Ureter (tissue), 1 donor: ENCODE measurements around the gene CDC25B. TPM values are rescaled to one million over a fixed set of nuclear protein-coding genes. Genes with fewer than 3 reads are reported as not detected.

Experiments used
- DNase-seq: peaks from one replicate; pipeline ENCODE4 v3.0.0-alpha.2; 2020; ENCODE audit warnings: low spot score
- total RNA-seq: library from RNA; stranded (reverse); gene quantifications from one replicate; pipeline ENCODE4 v1.2.4, GENCODE V29; 2023
- donor health status: DM: yes; HTN: yes; CAD: no.

CDC25B gene
- 16.6 TPM for total RNA-seq

DNA sequence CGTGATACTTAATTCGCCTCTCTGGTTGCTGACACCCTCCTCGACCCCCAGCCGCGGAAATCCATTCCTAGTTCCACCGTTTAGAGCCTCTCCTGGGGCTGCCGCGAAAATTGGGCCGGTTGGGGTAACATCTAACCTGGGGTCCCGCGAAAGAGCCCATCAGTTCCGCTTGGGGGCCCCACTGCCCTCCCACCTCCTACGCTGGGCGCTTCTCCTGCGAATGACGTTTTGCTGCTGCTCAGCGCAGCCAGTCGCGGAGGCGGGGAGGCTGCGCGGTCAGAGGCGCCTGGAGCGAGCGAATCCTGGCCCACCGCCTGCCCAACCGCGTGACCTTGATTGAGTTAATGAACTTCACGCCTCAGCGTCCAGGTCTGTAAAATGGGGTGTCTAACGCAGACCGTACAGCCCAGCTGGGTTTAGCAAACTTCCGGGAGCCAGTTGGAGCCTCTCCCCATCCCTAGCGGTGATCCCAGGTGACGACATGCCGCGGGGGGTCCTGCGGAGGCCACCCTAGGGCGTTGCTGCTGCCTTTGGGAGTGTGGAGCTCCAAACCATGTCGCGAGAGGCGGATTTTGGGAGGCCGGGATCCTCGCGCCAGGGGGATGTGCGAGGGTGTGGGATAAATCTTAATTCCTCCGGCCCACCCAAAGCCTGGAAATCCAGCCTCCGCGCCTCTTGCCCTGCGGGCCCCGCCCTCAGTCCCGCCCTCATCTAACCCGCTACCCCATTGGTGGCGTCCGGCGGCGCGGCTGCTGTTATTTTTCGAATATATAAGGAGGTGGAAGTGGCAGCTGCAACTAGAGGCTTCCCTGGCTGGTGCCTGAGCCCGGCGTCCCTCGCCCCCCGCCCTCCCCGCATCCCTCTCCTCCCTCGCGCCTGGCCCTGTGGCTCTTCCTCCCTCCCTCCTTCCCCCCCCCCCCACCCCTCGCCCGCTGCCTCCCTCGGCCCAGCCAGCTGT lies at the start of gene CDC25B:
Gene CDC25B, plus strand, starts transcription at position 800 of the 958 bp plus-strand sequence. CDS start 222 bp downstream, outside the sequence.
- DNase-seq, result peak; percentile 95

DNA sequence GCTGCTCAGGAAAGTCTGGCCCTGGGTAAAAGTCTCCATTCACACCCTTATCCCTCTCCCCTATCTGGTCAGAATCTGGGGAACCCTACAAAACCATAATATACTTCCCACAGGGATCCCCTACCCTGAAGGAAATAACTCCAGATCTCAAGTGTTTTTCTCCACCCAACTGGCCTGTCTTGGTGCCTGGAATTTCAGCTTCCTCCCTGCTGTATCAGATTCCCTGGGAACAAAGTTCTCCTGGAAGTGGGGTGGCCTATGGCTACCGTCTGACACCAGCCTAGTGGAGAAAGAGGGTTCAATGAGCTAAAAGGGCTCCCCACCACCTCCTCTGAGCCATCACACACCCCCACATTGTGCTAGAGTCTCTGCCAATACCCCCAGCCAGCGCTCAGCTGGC lies 48.6 kb upstream of the CDC25B start:
- DNase-seq, result no peak

DNA sequence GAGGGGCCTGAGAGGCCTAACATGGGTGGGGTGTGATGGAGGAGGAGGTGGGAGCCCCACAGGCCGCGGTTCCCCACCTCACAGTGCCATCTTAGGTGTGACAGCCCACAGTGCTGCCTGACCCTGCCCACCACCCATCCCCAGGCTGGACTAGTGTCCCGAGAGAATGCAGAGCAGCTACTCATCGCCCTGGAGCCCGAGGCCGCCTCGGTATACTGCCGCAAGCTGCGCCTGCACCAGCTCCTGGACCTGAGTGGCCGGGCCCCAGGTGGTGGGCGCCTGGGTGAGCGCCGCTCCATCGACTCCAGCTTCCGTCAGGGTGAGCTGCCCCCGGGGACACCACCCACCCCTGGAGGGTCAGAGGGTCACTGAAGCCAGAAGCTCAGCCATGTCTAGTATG lies 48.0 kb upstream of the CDC25B start:
- DNase-seq, result no peak

DNA sequence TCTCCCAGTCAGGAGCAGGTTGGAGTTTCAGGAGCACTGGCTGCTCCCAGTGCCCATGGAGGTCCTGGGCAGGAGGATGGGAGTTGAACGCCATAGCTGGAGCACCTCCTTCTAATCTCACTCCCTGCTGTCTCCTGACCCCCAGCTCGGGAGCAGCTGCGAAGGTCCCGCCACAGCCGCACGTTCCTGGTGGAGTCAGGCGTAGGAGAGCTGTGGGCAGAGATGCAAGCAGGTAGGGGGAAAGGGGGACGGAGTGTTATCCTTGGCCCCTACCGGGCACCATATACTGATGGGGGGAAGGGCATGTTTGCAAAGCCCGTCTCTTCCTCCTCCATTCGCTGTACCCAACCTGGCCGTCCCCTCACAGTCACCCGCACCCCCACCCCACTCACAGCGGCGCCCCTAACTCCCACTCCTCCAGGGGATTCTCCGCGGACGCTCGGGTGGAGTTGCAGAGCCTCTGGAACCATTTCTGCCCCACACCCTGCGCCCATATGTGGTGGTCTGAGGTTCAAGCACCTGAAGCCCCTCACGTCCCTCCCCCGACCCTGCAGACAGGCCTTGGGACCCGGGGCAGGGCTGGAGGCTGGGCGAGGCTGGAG lies 46.9 kb upstream of the CDC25B start:
- no peak for DNase-seq

DNA sequence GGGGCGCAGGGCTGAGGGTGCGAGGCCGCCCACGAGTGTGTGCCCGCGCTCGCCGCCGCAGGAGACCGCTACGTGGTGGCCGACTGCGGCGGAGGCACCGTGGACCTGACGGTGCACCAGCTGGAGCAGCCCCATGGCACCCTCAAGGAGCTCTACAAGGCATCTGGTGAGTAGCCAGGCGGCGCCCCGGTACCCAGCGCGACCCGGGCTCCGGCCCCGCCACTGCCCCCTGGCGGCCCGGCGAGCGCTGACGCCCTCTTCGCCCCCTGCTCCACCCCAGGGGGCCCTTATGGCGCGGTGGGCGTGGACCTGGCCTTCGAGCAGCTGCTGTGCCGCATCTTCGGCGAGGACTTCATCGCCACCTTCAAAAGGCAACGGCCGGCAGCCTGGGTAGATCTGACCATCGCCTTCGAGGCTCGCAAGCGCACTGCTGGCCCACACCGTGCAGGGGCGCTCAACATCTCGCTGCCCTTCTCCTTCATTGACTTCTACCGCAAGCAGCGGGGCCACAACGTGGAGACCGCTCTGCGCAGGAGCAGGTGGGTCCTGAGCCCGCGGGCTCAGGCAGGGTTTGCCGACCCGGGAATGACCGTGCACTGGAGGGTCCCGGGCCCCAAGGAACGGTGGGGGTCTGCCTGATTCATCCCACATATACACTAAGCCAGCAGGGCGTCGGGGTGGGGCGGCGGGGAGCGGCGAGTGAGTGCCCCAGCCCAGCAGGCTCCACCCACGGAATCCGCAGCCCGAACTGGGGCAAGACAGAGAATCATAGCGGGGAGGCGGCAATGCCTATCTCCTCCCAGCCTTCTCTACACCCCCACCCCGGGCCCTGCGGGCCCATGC lies 46.2 kb upstream of the CDC25B start:
- DNase-seq, result no peak

DNA sequence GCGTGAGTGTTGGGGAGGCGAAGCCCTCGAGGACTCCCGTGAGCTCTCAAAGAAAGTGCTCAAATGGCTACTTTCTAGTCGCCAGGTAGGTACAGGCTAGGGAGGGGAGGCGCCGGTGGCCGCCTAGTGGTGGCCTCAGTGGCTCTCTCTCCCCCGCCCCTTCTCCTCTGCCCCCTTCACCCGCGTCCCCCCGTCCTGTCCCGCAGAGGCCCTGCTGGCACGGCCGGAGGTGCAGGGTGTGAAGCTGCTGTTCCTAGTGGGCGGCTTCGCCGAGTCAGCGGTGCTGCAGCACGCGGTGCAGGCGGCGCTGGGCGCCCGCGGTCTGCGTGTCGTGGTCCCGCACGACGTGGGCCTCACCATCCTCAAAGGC lies 44.8 kb upstream of the CDC25B start:
- DNase-seq, result no peak

DNA sequence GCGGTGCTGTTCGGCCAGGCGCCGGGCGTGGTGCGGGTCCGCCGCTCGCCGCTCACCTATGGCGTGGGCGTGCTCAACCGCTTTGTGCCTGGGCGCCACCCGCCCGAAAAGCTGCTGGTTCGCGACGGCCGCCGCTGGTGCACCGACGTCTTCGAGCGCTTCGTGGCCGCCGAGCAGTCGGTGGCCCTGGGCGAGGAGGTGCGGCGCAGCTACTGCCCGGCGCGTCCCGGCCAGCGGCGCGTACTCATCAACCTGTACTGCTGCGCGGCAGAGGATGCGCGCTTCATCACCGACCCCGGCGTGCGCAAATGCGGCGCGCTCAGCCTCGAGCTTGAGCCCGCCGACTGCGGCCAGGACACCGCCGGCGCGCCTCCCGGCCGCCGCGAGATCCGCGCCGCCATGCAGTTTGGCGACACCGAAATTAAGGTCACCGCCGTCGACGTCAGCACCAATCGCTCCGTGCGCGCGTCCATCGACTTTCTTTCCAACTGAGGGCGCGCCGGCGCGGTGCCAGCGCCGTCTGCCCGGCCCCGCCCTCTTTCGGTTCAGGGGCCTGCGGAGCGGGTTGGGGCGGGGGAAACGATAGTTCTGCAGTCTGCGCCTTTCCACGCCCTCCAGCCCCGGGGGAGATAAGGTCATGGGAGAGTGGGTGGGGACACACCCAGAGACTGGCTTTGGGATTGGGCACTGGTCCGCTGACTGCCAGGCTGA lies 44.3 kb upstream of the CDC25B start:
- no peak for DNase-seq

DNA sequence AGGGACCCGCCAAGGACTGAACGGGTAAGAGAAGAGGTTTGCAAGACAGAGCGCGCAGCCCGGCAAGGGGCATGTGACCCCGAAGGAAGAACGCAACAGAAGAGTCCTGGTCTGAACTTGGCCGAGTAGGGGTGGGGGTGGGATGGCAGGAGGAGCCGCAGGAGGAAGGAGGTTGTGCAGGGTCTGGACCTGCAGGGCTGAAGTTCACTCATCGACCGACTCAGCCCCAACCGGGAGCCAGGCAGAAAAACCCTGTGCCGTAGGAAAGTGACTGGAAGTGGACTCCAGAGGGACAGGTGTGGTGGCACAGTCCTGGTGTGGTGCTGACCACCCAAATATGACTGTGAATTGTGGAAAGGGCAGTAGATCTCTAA lies 43.7 kb upstream of the CDC25B start:
- DNase-seq, result no peak

DNA sequence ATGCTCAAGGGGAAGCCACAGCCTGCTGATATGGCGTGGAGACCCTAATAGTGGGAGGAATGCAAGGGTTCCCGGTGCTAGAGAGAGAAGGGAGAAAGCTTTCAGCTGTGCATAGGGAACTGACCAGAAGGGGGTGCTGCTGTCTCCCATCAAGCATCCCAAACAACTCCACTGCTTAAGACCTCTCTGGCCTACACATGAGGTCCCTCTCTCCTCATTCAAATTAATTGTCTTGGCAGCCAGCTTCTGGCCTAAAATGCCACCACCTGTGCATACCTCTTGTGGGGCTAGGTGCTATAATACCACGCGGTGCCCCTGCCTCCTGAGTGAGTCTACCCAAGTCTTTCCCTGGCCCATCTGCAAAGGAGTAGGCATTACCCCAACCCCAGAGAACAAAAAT lies 43.0 kb upstream of the CDC25B start:
- DNase-seq, result peak; percentile 62

DNA sequence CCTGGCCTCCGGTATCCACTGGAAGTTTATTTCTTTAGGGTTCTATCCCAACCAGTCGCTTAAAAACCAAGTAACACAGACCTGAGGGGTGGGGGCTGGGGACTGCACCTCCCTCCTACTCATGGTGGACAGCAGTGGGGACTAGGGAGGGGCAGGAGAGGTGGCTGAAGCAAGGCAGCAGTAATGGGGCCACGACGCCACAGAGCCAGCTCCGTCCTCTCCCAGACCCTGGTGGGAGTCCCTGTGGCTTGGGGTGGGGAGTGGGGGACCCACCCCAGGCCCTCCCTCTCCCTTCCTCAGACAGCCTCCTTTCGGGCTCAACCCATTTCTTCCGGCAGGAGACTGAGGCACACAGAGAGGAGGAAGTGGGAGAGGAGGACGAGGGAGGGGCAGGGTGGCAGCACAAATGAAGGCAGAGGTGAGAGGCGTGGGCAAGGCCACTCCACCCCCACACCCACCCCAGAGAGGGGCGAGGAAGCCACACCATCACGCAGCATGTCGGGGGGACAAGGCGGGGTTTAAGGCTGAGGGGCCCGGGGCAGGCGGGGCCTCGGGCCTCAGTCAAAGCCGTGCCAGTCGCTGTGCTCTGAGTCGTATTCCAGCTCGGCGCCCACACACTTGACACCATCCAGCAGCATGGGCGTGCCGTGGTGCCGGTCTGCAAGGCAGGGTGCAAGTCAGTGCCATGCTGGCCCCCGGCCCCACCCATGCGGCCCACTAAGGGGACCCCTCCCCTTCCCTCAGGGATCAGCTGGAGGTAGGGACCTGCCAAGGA lies 42.4 kb upstream of the CDC25B start:
- DNase-seq, result no peak

DNA sequence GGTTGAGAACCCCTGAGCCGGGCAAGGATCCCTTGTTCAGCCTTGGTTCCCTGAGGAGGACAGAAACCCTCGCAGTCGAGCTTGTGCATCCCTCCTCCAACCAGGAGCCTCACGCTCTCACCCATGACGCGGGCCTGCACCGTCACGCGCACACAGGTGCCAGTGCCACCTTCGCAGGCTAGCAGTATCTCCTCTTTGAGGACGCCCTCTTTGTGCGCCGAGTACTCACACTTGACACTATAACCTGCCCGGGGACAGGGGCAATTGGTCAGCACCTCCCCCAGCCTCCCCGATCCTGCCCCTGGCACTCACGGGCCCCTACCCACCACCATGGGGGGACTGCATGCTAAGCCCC lies 41.9 kb upstream of the CDC25B start:
- no peak for DNase-seq

DNA sequence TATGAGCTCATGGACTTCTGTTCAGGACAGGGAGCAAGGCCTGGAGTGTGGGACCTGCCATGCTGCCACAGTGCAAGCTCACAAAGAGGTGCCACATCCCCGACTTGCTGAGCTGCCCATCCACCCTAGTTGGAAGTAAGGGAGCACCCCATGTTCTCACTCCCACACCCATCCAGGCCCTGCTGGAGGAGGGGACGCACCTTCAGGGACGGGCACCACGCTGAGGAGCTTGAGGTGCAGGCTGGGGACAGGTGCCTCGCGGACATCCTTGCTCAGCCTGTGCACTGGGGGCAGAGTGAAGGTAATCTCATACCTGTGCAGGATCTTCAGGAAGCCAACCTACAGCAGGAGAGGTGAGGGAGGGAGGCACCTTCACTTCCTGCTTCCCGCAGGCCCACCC lies 40.8 kb upstream of the CDC25B start:
- DNase-seq, result no peak

DNA sequence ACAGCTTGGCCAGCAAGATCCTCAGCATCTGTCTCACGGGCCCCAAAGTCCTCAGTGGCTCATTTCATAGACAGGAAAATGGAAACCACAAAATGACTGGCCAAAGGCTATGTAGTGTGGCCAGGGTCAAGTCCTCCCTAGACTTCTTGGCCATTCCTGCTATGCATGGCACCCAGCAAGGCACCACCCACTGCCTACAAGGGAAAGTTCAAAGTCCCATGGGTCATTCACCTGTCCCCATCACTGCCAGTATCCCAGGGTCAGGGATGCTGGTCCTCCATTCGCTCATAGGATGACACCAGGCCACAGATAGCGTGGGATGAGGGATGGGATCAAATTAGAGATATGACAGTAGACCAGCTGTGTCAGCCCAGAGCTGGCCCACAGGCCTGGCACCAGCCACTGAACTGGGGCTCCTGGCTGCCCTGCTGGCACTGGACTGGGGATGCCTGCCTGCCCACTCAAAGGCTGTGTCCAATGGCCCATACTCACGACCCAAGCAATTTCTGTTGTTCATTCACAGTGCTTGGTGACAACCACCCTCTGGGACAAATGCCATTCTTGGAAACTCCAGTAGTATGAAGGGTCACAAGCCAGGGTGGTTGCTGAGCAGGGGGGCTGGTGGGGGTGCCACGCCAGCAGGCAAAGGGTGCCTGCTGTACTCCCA lies 40.2 kb upstream of the CDC25B start:
- no peak for DNase-seq

DNA sequence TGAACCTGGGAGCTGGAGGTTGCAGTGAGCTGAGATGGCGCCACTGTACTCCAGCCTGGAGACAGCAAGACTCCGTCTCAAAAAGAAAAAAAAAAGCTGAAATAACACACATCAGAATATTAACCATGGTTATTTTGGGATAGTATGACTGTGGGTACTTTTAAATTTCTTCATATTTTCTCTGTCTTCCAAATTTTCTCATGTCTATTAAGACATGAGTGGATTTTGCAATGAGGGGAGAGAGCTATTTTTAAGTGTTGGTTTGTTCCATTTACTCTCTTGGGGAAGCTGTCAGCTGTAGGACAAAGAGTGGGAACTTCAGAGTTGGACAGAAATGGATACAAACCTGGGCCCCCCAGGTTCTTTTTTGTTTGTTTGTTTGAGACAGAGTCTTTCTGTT lies 38.8 kb upstream of the CDC25B start:
- no peak for DNase-seq

DNA sequence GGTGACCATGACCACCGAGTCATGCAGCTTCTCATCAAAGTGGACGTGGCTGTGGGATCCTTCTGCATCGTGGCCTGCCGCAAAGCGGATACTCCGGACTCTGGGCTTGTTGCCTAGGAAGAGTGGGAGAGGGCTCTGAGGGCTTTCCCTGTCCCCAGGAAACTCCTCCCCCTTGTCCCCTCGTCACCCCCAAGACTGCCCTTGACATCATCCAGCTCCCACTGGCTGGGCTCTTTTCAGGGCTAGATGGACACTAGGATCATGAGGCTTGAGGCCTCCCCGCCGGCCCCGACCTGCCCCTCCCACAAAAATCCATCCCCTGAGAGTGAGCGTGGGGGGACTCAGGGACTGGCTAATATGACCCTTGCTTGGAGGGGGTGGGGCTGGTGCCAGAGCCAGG lies 37.5 kb upstream of the CDC25B start:
- no peak for DNase-seq

DNA sequence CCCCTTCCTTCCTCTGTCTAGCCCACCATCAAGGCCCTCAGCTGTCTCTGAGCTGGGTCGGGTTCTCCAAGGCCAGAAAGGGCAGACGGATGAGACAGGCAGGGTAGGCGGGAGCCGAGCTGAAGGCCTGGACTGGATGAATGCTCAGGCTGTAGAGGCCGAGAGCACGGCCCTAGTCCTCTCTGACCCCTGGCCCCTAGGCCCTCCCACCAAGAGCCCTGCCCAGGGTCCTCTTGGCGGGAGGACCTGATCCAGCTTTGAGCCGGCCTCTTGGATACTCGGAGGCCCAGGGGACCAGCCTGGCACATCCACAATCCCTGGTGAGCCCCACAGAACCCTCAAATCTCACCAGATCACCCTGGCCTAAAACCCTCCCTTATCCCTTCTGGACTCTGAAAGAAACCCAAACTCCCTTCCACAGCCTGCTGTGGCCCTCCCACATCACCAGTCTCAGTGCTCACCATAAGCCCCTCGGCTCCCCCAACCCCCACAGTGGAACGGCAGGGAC lies 36.7 kb upstream of the CDC25B start:
- no peak for DNase-seq

DNA sequence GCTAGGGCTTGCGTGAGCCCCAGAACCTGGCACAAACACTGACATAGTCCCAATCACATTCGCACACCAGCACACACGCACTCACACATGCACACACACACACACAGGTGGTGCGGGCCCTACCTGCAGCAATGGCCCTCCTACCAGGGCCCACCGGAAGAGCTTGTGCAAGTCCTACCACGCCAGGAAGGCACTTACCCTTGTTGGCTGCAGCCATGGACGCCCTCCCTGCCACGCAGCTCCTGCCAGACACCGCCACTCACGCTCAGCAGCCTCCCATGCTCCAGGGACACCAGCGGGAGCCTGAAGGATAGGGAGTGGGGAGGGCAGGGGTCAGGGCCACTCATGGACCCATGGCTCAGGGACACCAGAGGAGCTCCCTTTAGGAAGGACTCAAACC lies 36.2 kb upstream of the CDC25B start:
- no peak for DNase-seq

DNA sequence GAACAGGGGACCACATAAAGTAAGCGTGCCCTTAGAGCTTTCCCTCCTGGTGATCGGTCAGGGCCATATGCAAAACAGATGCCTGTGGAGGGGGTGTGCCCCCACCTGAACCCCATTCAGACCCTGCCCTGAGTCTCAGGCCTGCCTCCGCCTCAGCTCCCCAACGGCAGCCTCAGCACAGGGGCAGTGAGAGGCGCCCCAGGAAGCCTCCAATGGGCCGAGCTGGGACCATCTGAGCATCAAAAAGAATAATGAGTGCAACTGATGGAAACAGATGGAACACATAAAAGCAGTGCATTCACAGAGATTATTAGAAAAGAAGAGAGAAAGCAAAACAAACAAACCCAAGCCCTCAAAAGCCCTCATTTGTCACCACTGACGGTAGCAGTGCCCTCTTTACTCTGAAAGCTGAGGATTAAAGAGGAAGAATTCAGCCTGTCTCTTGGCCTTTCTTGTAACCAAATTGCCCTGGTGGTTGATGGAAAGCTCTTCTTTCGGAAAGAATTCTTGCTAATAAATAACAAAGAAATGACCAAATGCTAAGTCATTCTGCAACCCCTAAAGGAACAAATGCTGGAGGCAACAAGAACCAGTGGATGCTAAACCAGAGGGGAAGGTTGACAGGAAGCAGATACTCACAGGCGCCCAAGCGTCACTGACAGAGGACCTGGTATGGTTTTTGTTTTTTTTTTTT lies 35.3 kb upstream of the CDC25B start:
- DNase-seq, result no peak

DNA sequence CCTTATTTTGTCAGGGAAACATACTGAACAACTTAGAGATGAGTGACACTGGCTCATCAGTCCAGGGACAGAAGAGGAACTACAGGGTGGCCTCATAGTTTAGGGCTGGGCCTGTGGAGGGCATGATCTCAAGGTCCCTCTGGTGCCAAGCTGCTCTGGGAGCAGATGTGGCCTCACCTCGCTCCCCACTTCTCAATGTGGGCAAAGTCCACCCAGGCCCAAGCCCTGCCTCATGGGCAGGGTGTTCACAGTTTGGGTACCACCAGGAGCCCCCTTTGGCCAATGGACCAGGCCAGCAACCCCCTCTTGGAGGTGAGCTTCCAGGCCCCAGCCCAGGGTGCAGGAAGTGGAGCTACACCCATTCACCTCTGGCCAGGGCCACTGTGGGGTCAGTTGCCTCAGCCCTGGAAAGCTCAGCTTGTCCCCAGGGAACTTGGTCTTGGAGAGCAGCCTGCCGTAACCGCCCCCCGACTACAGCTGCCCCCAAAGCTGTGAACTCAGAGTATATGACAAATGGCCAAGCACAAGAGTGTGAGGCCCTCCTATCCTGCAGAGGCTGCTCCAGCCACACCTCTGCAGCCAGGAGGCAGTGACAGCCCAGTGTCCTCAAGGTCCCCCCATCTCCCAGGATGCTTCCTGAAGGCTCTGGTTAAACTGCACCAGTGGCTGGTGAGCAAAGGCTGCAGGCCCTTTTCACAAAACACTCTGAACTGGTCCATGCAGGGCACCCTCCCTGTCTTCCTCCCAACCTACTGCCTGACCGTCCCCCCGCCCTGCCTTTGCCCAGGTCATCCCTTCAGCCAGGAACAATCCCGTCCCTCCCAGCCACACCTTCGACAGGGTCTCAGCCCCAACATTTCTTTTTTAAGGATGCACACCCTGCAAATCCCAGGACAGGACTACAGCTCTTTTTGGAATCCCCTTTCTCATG lies 32.2 kb upstream of the CDC25B start:
- DNase-seq, result no peak
